ENCODE measurements around the gene WASF3.

DNA sequence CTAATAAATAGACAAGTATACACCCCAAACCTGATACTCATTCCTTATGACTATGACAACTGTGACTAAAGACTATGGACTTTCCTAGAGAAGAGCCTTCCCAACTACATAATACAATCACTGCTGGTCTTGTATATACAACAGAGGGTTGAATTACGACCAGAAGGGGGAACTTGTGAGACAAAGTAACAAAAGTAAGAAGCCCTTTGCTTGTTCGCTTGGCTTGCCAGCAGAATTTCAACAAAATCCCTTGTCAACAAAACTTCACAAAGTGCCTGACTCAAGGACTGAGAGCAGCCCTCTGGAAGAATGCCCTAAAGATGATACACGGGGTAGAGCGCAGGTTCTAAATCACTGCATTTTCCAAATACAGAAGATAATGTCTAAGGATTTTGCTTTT, 99.4 kb downstream of the WASF3 start:
- TF ChIP-seq CTCF (IDR thresholded peaks at IDR 0.05) (peak in 3 of 6 experiments; percentile 14 to 41 (median 36)), POLR2A (IDR thresholded peaks at IDR 0.05) (no peak)
